A673 (cell line): ENCODE results near the gene ZSCAN5A. TPM values are rescaled to one million over a fixed set of nuclear protein-coding genes. Genes with fewer than 3 reads are reported as not detected.
"Not testable (repeated sequence)": the region's sequence is repeated elsewhere in the genome, so short reads cannot be mapped to it uniquely, and the experiment has no call there.

Source experiments
- BruUV-seq: library from RNA; stranded (reverse); fragments of 400-500 nt; replicated peaks from 2 replicates; lab custom pipeline; 2021; lab: Mats Ljungman, UMichigan
- CTCF ChIA-PET: fragments of 300-600 bp; sonication (Branson Sonifier 250); formaldehyde crosslinking; loops from one replicate; lab custom pipeline; 2022; ENCODE audit warnings: antibody characterized with exemption; lab: Charles Lee
- POLR2A ChIA-PET: fragments of 300-600 bp; sonication (Branson Sonifier 250); formaldehyde crosslinking; loops from one replicate; lab custom pipeline; 2022; ENCODE audit warnings: antibody characterized with exemption; ENCODE audit not compliant: low non-redundant PET; lab: Charles Lee
- DNase-seq: peaks from one replicate; pipeline ENCODE4 v3.0.0-alpha.2; 2015; ENCODE audit warnings: low spot score
- H3K27ac ChIP-seq: fragments of 200-600 bp; sonication (generic); 2 replicates; pipeline ENCODE4 v1.5.1; 2016; ENCODE audit warnings: mixed run types, low read depth, mild to moderate bottlenecking, mixed read lengths, antibody characterized with exemption, low read length; ENCODE audit not compliant: poor library complexity, severe bottlenecking
- H3K27me3 ChIP-seq: fragments of 200-600 bp; sonication (generic); replicated peaks from 2 replicates; pipeline ENCODE4 v1.6.1; 2017; ENCODE audit warnings: mixed run types, low read depth, mild to moderate bottlenecking, mixed read lengths, antibody characterized with exemption, low read length; ENCODE audit not compliant: insufficient read depth, poor library complexity
- H3K36me3 ChIP-seq: fragments of 200-600 bp; sonication (generic); 2 replicates; pipeline ENCODE4 v1.6.1; 2016; ENCODE audit warnings: mixed run types, mild to moderate bottlenecking, mixed read lengths, antibody characterized with exemption, low read length; ENCODE audit not compliant: insufficient read depth, poor library complexity, severe bottlenecking
- H3K4me1 ChIP-seq: fragments of 200-600 bp; sonication (generic); 2 replicates; pipeline ENCODE4 v1.6.1; 2017; ENCODE audit warnings: mixed run types, mild to moderate bottlenecking, mixed read lengths, antibody characterized with exemption, low read length; ENCODE audit not compliant: insufficient read depth, poor library complexity, severe bottlenecking
- H3K4me3 ChIP-seq: fragments of 200-600 bp; sonication (generic); 2 replicates; pipeline ENCODE4 v1.5.1; 2016; ENCODE audit warnings: low read depth, mixed run types, mild to moderate bottlenecking, mixed read lengths, low read length; ENCODE audit not compliant: poor library complexity, severe bottlenecking
- H3K9me3 ChIP-seq: fragments of 200-600 bp; sonication (generic); 2 replicates; pipeline ENCODE4 v1.6.1; 2016; ENCODE audit warnings: mixed run types, low read depth, mild to moderate bottlenecking, mixed read lengths, antibody characterized with exemption, low read length; ENCODE audit not compliant: poor library complexity, severe bottlenecking
- CTCF ChIP-seq: fragments of 300-800, 200-600 bp; sonication (generic); conservative IDR thresholded peaks from 2 replicates; pipeline ENCODE4 v1.5.1; 2017; ENCODE audit warnings: low read depth, mild to moderate bottlenecking, antibody characterized with exemption, low read length, moderate library complexity, mixed read lengths
- EZH2 ChIP-seq: fragments of 200-600 bp; sonication (generic); IDR thresholded peaks from 2 replicates; pipeline ENCODE4 v1.6.1; 2017; ENCODE audit warnings: borderline replicate concordance, low read depth, mild to moderate bottlenecking, mixed read lengths, antibody characterized with exemption, low read length; ENCODE audit not compliant: poor library complexity, severe bottlenecking
- intact Hi-C: fragments of 100-400 bp; cut with micrococcal nuclease; formaldehyde crosslinking; loops from one replicate; pipeline ENCODE4 v1.10.0; 2022; ENCODE audit not compliant: unreplicated experiment
- total RNA-seq: library from RNA; stranded (reverse); gene quantifications from 2 replicates; pipeline ENCODE4 v1.2.3, GENCODE V29; 2021

ZSCAN5A gene
- total RNA-seq, 1 experiment from 2014 or later, result 18.8 TPM

- no peak overlapping the region for H3K4me3 ChIP-seq
- intact Hi-C loops, result no loop called here
- no peaks in the 10 kb centered on the region for H3K9me3 ChIP-seq
- TF ChIP-seq CTCF (no peak), EZH2 (no peak)
- peaks cover 5% of the 10 kb centered on the region for H3K27me3 ChIP-seq
- no peak overlapping the region for H3K27ac ChIP-seq
- DNase-seq, result no peak
- POLR2A ChIA-PET, result no interaction called here
- no TSS peak for BruUV-seq
- CTCF ChIA-PET, result no interaction called here
- no peaks in the 10 kb centered on the region for H3K36me3 ChIP-seq
- H3K4me1 ChIP-seq, result no peaks in the 10 kb centered on the region
These were observed 105.5 kb downstream of the ZSCAN5A start for GRCh38 chr19:56209091-56209490.

- BruUV-seq, H3K27ac ChIP-seq, H3K9me3 ChIP-seq, CTCF ChIA-PET, DNase-seq, H3K36me3 ChIP-seq, POLR2A ChIA-PET, intact Hi-C loops, H3K4me1 ChIP-seq, H3K4me3 ChIP-seq: not testable (repeated sequence)
- TF ChIP-seq CTCF, result 0 out of 2 replicates have a peak, but pooled peaks have one; percentile 14
- peaks cover 12% of the 10 kb centered on the region for H3K27me3 ChIP-seq
These were observed 107.1 kb downstream of the ZSCAN5A start for GRCh38 chr19:56207581-56207980.

- Histone ChIP-seq H3K36me3 (no peaks in the 10 kb centered on the region), H3K4me3 (no peak within 1 kb of the TSS), H3K9me3 (no peaks in the 10 kb centered on the region), H3K4me1 (no peaks in the 10 kb centered on the region), H3K27ac (no peak within 1 kb of the TSS), H3K27me3 (peaks cover 13% of the 10 kb centered on the region)
- intact Hi-C loops, result no loop called here
- ChIA-PET POLR2A (no interaction called here), CTCF (no interaction called here)
- BruUV-seq, result no TSS peak
- DNase-seq, result no peak
- TF ChIP-seq CTCF, result no peak
- no peak for TF ChIP-seq EZH2
These were observed 112.7 kb downstream of the ZSCAN5A start, which contains the start of gene ZSCAN5C for GRCh38 chr19:56201973-56202372. ZSCAN5C (plus strand) TSS chr19:56202273; CDS start chr19:56205914, 3,641 bp downstream.
